Esophagus muscularis mucosa (tissue), 4 donors: ENCODE data around the gene APOC3. TPM values are rescaled to one million over a fixed set of nuclear protein-coding genes. Genes with fewer than 3 reads are reported as not detected.

Source experiments
- DNase-seq: peaks from one replicate; pipeline ENCODE4 v3.0.0-alpha.2; 2017; ENCODE audit errors: extremely low spot score
- H3K27ac ChIP-seq, 4 donors: fragments of 200-600 bp; sonication (generic); replicated peaks in 1 of 4; 1 replicate in 3 of 4; 2 replicates in 1 of 4; pipeline ENCODE4 v1.5.1; 2016 to 2019; ENCODE audit warnings: mild to moderate bottlenecking in 1 of 4
- H3K27me3 ChIP-seq, 4 donors: fragments of 200-600 bp; sonication (generic); one replicate each; pipeline versions ENCODE4 v1.5.1 to v1.6.0; 2016 to 2019
- H3K36me3 ChIP-seq, 4 donors: fragments of 200-600 bp; sonication (generic); one replicate each; pipeline ENCODE4 v1.5.1; 2016 to 2019
- H3K4me1 ChIP-seq, 4 donors: fragments of 200-600 bp; sonication (generic); one replicate each; pipeline ENCODE4 v1.5.1; 2016 to 2019
- H3K4me3 ChIP-seq, 4 donors: fragments of 200-600 bp; sonication (generic); 1 replicate in 2 of 4; 2 replicates in 2 of 4; pipeline ENCODE4 v1.5.1; 2016 to 2019; ENCODE audit warnings: mild to moderate bottlenecking in 4 of 4, moderate library complexity in 1 of 4
- H3K9me3 ChIP-seq, 4 donors: fragments of 200-600 bp; sonication (generic); 1 replicate in 3 of 4; 2 replicates in 1 of 4; pipeline ENCODE4 v1.5.1; 2016 to 2019
- EP300 ChIP-seq: sonication (generic); formaldehyde crosslinking; IDR thresholded peaks from one replicate; pipeline ENCODE4 v1.6.1; 2017; ENCODE audit warnings: antibody characterized with exemption
- POLR2A ChIP-seq: fragments of 450-650 bp; IDR thresholded peaks from one replicate; pipeline ENCODE4 v1.6.1; 2017; ENCODE audit warnings: antibody characterized with exemption, moderate library complexity, mild to moderate bottlenecking, low read depth
- POLR2AphosphoS5 ChIP-seq, 2 donors: sonication (generic); formaldehyde crosslinking; IDR thresholded peaks; one replicate each; pipeline ENCODE4 v1.6.1; 2017; ENCODE audit warnings: antibody characterized with exemption in 2 of 2
- WGBS: methylation state at CpG from one replicate; pipeline ENCODE4 v1.1.5; 2018; 5-methylcytosine and 5-hydroxymethylcytosine counted together
- intact Hi-C: fragments of 100-400 bp; cut with DNase I; formaldehyde crosslinking; loops from one replicate; pipeline ENCODE4 v1.15.1; 2023
- total RNA-seq, 4 donors: library from RNA; depleted of rRNA; stranded (reverse); fragments of >200 nt; gene quantifications; one replicate each; pipeline versions ENCODE4 v1.1.0 to v1.2.1, GENCODE V29; 2016
- TF ChIP-seq, protein P1 (sequence below), 3 experiments: fragments of 200-600 bp in 2 of 3; fragments of 450-650 bp in 1 of 3; sonication (generic) in 2 of 3; IDR thresholded peaks; one replicate each; pipeline ENCODE4 v1.5.1; 2017 to 2019; ENCODE audit warnings: antibody characterized with exemption in 3 of 3, mild to moderate bottlenecking in 2 of 3, moderate library complexity in 1 of 3

Gene APOC3
- total RNA-seq, 4 donors from 2014 or later: not detected

DNA sequence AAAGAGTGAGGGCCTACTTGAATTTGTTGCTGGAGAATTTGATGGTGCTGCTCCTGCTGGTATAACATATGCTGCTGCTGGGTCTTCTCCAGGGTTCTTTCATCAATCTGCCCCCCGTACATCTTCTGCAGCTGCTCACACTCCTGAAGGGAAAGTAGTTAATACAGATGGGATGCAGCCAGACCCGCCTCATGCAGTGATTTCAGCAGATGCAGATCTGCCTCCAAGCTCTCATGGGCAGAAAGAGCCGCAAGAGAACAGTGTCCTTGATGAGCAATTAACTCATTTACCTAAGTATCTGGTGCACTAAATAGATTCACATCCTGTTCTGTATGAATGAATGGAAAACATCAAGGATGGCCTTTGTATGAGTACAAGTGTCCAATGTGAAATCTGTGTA lies 32.5 kb downstream of the APOC3 start:
- H3K27me3 ChIP-seq: no peaks in the 10 kb centered on the region
- intact Hi-C loops: no loop called here
- TF ChIP-seq EP300 (no peak), POLR2A (no peak), POLR2AphosphoS5 (IDR thresholded peaks at IDR 0.05) (no peak)
- TF ChIP-seq, protein P1, sequence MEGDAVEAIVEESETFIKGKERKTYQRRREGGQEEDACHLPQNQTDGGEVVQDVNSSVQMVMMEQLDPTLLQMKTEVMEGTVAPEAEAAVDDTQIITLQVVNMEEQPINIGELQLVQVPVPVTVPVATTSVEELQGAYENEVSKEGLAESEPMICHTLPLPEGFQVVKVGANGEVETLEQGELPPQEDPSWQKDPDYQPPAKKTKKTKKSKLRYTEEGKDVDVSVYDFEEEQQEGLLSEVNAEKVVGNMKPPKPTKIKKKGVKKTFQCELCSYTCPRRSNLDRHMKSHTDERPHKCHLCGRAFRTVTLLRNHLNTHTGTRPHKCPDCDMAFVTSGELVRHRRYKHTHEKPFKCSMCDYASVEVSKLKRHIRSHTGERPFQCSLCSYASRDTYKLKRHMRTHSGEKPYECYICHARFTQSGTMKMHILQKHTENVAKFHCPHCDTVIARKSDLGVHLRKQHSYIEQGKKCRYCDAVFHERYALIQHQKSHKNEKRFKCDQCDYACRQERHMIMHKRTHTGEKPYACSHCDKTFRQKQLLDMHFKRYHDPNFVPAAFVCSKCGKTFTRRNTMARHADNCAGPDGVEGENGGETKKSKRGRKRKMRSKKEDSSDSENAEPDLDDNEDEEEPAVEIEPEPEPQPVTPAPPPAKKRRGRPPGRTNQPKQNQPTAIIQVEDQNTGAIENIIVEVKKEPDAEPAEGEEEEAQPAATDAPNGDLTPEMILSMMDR (IDR thresholded peaks at IDR 0.05): no peak
- DNase-seq: no peak
- no peaks in the 10 kb centered on the region for H3K9me3 ChIP-seq
- peaks cover 56 to 100% (median 93%) of the 10 kb centered on the region in 4 donors for H3K36me3 ChIP-seq
- 87% methylated on average over 3 of the region's 3 CpGs for WGBS
- no peak overlapping the region for H3K4me3 ChIP-seq
- H3K4me1 ChIP-seq: peaks cover 0 to 6% (median 2%) of the 10 kb centered on the region in 4 donors
- H3K27ac ChIP-seq: no peak overlapping the region

DNA sequence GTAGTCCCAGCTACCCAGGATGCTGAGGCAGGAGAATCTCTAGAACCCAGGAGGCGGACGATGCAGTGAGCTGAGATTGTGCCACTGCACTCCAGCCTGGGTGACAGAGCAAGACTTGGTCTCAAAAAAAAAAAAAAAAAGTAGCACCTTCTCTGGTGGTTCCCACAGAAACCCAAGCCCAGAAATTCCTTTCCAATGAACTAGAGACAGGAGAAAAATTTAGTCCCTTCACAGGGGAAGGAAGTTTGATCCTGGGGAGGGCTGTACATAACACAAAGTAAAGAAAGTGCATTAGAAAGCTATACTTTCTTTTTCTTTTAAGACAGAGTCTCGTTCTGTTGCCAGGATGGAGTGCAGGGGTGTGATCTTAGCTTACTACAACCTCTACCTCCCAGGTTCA lies 33.2 kb downstream of the APOC3 start:
- H3K4me1 ChIP-seq: peaks cover 0 to 6% (median 0%) of the 10 kb centered on the region in 4 donors
- peaks cover 62 to 100% (median 93%) of the 10 kb centered on the region in 4 donors for H3K36me3 ChIP-seq
- H3K27me3 ChIP-seq: no peaks in the 10 kb centered on the region
- WGBS: 93% methylated on average over 3 of the region's 3 CpGs
- H3K9me3 ChIP-seq: no peaks in the 10 kb centered on the region
- no peak overlapping the region for H3K27ac ChIP-seq
- no peak overlapping the region for H3K4me3 ChIP-seq
- TF ChIP-seq EP300 (no peak), POLR2A (no peak), POLR2AphosphoS5 (IDR thresholded peaks at IDR 0.05) (no peak)
- TF ChIP-seq, protein P1 (IDR thresholded peaks at IDR 0.05): no peak
- intact Hi-C loops: no loop called here
- DNase-seq: no peak

DNA sequence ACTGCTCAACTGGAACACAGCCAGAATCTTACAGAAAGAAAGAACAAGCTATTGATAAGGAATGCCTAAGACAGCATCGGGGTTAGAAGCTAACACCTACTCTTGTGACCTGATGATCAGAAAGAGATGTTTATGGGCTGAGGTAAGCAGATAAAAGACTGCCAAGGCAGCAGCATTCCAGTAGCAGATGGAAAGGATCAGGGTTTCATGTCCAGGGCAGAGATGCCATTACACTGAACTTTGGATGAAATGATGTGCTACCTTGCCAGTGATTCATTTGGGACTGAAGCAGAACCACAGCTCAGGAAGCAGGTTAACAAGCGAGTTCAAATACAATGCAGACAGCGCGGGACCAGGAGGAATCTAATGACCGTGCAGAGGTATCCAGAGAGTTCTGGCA lies 34.8 kb downstream of the APOC3 start:
- Histone ChIP-seq H3K4me1 (peaks cover 0 to 10% (median 0%) of the 10 kb centered on the region in 4 donors), H3K4me3 (no peak overlapping the region), H3K27me3 (no peaks in the 10 kb centered on the region), H3K9me3 (no peaks in the 10 kb centered on the region), H3K36me3 (peaks cover 49 to 100% (median 92%) of the 10 kb centered on the region in 4 donors), H3K27ac (no peak overlapping the region)
- intact Hi-C loops: no loop called here
- WGBS: 85% methylated on average over 5 of the region's 5 CpGs
- DNase-seq: no peak
- TF ChIP-seq POLR2AphosphoS5 (IDR thresholded peaks at IDR 0.05) (no peak), EP300 (no peak), POLR2A (no peak)
- TF ChIP-seq, protein P1 (IDR thresholded peaks at IDR 0.05): no peak

DNA sequence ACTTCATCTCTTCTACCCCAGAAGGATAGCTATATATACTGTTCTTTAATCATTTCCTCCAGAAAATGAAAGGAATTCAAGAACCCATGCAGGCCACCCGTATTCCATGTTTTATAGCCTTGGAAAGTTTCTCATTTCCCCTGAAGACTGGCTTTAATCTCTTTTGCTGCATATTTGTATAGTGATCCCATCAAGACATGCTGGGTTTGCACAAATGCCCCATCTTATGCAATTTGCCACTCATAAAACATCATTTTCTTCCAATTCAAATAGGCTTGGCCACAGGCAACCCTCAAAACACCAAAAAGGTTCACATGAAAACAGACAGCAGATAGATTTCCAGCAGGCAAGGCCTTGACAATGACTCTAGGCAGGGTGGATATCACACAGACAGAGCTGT lies 36.0 kb downstream of the APOC3 start:
- Histone ChIP-seq H3K4me3 (no peak overlapping the region), H3K36me3 (peaks cover 51 to 100% (median 92%) of the 10 kb centered on the region in 4 donors), H3K4me1 (peaks cover 0 to 19% (median 0%) of the 10 kb centered on the region in 4 donors), H3K27ac (no peak overlapping the region), H3K9me3 (no peaks in the 10 kb centered on the region), H3K27me3 (no peaks in the 10 kb centered on the region)
- 71% methylated on average over 1 of the region's 1 CpG for WGBS
- DNase-seq: no peak
- TF ChIP-seq EP300: no peak
- TF ChIP-seq POLR2A: no peak
- intact Hi-C loops: no loop called here

DNA sequence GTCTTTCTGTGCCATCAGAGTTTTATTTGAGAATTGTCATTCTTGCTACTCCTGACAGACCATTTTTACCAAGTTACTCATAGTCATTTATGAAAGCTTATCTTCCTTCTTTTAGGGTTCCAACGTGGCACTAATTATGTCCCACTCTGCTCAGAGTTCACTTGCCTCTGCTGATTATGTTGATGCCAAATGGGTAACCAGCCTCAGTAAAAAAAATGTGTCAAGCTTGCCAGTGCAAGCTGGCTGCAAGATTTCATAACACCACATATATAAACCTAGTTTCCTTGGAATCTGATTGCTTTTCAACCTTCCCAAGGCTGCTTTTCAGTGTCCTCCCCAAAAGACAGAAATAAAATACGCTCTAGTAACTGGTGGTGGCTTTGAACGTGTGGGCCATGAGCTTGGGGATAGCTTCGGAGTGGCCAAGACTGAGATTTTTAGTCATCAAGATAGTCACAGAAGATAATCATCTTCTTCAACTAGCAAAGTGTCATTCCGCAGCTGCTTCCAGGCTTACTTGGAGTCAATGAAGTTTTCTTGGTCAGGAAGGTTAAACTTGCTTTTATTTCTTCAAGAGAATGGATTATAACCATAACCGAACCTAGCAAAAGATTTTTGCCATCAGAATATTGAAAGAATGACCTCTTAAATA lies 37.2 kb downstream of the APOC3 start:
- intact Hi-C loops: no loop called here
- Histone ChIP-seq H3K4me1 (peaks cover 0 to 29% (median 3%) of the 10 kb centered on the region in 4 donors), H3K36me3 (peaks cover 49 to 100% (median 87%) of the 10 kb centered on the region in 4 donors), H3K4me3 (no peak overlapping the region), H3K27ac (no peak overlapping the region), H3K9me3 (no peaks in the 10 kb centered on the region), H3K27me3 (no peaks in the 10 kb centered on the region)
- 93% methylated on average over 6 of the region's 6 CpGs for WGBS
- no peak for DNase-seq
- TF ChIP-seq POLR2AphosphoS5 (IDR thresholded peaks at IDR 0.05) (no peak), POLR2A (no peak), EP300 (no peak)
- TF ChIP-seq, protein P1 (IDR thresholded peaks at IDR 0.05): no peak
